ENCODE measurements around the gene KRR1. TPM values are rescaled to one million over a fixed set of nuclear protein-coding genes. Genes with fewer than 3 reads are reported as not detected.
"Not testable (repeated sequence)": the region's sequence is repeated elsewhere in the genome, so short reads cannot be mapped to it uniquely, and the experiment has no call there.

KRR1 gene
- total RNA-seq, 1 donor from 2014 or later: 37.9 TPM

- DNase-seq: no peak
These were observed 35.3 kb downstream of the KRR1 start for GRCh38 chr12:75476071-75476470.

DNA sequence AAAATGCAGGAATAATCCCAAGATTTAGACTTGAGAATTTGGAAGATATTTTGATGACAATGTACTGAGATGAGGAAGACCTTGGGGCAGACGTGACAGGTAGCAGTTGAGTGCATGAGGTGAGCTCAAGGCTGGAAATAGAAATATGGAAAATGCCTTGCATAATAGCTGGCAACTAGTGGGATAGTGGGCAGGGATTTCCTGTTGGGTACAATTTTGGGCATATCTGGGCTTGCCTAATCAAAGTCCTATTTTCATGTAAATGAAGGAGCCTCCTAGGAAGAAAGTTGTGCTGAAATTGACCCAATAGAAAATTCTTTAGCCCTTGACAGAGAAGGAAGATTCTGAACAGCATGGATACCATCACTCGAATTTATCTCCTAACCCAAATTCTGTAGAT, 37.3 kb downstream of the KRR1 start:
- no peak for DNase-seq

- DNase-seq: no peak
These were observed 39.2 kb downstream of the KRR1 start for GRCh38 chr12:75471902-75472890.

DNA sequence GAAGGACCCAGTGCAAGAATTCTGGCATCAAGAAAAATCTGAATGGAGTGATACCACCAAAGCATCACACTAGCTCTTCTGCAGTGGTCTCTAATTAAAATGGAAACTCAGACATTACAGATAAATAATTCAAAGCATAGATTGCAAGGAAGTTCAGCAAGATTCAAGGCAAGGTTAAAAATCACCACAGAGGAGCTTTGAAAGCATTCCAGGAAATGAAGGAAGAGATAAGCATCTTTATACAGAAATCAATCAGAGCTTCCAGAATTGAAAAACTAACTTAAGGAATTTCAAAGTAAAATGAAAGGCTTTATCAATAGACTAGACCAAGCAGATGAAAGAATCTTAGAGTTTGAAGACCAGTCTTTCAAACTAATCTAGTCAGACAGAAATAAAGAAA, 51.2 kb downstream of the KRR1 start:
- no peak for DNase-seq

- no peak for DNase-seq
These were observed 51.7 kb downstream of the KRR1 start for GRCh38 chr12:75459755-75460154.

DNA sequence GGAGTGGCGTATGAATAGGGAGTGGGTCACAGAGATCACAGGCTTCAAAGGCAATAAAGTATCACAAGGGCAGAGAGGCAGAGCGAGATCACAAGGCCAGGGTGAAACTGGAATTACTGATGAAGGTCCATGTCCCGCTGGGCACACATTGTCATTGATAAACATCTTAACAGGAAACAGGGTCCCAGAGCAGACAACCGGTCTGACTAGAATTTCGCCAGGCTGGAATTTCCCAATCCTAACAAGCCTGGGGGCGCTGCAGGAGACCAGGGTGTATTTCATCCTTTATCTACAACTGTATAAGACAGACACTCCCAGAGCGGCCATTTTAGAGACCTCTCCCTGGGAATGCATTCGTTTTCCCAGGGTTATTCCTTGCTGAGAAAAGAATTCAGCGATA, 53.5 kb downstream of the KRR1 start:
- DNase-seq: not testable (repeated sequence)

GRCh38 chr12:75457191-75457590, 54.2 kb downstream of the KRR1 start:
- DNase-seq: no peak

- DNase-seq: no peak
These were observed 55.6 kb downstream of the KRR1 start for GRCh38 chr12:75455839-75456238.

GRCh38 chr12:75452675-75453330, 58.6 kb downstream of the KRR1 start:
- no peak for DNase-seq

DNA sequence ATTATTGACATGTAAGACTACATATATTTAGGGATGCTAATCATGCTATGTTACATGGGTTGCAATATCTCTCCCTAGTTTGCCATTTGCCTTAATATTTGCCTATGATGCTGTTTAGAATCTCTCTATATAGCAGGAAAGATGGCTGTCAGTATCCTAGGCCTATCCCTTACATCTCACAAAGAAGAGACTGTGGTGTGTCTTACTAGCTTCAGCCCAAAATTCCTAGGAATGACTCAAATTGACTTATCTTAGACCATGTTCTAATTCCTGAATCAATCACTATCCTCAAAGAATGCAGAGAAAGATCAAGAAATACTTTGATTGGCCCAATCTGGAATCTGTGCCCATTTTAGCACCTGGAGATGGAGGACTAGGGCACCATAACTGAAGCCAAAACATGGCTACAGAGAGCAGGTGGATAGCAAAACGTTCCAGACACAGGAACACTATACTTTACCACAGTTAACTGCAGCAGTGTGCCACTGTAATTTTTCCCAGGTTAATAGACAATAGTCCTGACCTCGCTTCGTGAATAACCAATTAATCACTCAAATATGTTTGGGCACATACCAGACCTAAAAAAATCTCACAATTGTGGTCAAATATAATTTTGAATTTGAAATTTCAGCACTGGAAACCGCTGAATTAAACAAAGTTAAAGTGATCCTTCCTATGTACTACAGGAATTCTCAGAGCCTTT, 63.6 kb downstream of the KRR1 start:
- no peak for DNase-seq

- DNase-seq: no peak
These were observed 64.6 kb downstream of the KRR1 start for GRCh38 chr12:75446857-75447256.

DNA sequence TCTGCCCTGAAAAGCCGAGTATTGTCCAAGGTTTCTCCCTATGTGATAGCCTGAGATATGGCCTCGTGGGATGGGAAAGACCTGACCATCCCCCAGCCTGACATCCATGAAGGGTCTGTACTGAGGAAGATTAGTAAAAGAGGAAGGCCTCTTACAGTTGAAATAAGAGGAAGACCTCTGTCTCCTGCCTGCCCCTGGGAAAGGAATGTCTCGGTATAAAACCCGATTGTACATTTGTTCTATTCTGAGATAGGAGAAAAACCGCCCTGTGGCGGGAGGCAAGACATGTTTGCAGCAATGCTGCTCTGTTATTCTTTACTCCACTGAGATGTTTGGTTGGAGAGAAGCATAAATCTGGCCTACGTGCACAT, 66.3 kb downstream of the KRR1 start:
- DNase-seq: not testable (repeated sequence)

- no peak for DNase-seq
These were observed 66.8 kb downstream of the KRR1 start for GRCh38 chr12:75444429-75445136.

DNA sequence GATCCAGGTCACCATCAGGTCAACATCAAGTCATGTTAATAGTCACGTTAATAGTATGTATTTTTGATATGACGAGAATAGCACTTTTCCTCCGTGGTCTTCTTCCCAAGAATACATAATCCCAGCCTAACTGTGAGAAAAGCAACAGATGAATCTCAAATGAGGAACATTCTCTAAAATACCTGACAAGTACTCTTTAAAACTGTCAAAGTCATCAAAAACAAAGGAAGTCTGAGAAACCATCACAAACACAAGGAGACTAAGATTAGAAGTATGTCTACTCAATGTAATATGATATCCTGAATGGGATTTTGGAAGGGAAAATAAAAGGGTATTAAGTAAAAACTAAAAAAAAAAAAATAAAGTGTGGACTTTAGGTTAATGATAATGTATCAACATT, 67.7 kb downstream of the KRR1 start:
- DNase-seq: no peak

GRCh38 chr12:75442454-75442853, 69.0 kb downstream of the KRR1 start:
- not testable (repeated sequence) for DNase-seq

DNA sequence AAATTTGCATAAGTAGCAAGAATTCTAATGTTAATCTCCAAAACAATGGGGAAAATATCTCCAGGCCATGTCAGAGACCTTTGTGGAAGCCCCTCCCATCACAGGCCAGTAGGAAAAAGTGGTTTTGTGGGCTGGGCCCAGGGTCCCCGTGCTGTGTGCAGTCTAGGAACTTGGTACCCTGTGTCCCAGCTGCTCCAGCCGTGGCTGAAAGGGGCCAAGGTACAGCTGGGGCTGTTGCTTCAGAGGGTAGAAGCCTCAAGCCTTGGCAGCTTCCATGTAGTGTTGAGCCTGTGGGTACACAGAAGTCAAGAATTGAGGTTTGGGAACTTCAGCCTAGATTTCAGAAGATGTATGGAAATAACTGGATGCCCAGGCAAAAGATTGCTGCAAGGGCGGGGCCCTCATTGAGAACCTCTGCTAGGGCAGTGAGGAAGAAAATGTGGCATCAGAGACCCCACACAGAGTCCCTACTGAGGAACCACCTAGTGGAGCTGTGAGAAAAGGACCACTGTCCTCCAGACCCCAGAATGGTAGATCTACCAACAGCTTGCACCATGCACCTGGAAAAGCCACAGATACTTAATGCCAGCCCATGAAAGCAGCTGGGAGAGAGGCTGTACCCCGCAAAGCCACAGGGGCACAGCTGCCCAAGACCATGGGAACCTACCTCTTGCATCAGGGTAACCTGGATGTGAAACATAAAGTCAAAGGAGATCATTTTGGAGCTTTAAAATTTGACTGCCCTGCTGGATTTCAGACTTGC, 69.5 kb downstream of the KRR1 start:
- not testable (repeated sequence) for DNase-seq

Other genes with a start within 250 kb of the KRR1 start
- 7.1 TPM for gene CAPS2, start 181.3 kb downstream of the KRR1 start, total RNA-seq
- not detected for gene GLIPR1L1, start 176.9 kb downstream of the KRR1 start, total RNA-seq
- gene GLIPR1L2, start 120.5 kb downstream of the KRR1 start, total RNA-seq: 2.1 TPM
- gene GLIPR1, start 30.9 kb downstream of the KRR1 start, total RNA-seq: 6.5 TPM

All from skin of body (tissue), 2 donors.